Activated CD8-positive, alpha-beta T cell treated with anti-CD3 and anti-CD28 coated beads for 36 hours (primary cell): ENCODE measurements around the gene SPATA2. TPM values are rescaled to one million over a fixed set of nuclear protein-coding genes. Genes with fewer than 3 reads are reported as not detected.

ENCODE experiments used
- ATAC-seq: fragments of 200-7000 bp; cut with Tn5 transposase; one replicate; pipeline ENCODE4 v1.10.0; 2021; ENCODE audit warnings: mild to moderate bottlenecking, moderate library complexity
- CTCF ChIA-PET: fragments of 350-600 bp; sonication (Branson Sonifier 250); formaldehyde crosslinking; loops from one replicate; lab custom pipeline; 2021; ENCODE audit warnings: antibody characterized with exemption; lab: Charles Lee
- POLR2A ChIA-PET: fragments of 350-600 bp; sonication (Branson Sonifier 250); formaldehyde crosslinking; loops from one replicate; lab custom pipeline; 2021; ENCODE audit warnings: antibody characterized with exemption; lab: Charles Lee
- DNase-seq: peaks from one replicate; pipeline ENCODE4 v3.0.0-alpha.2; 2020
- H3K27ac Mint-ChIP-seq: one replicate; pipeline ENCODE4 v1.8.0; 2021; ENCODE audit warnings: mild to moderate bottlenecking, mixed read lengths
- H3K27me3 Mint-ChIP-seq: one replicate; pipeline ENCODE4 v1.8.0; 2021; ENCODE audit warnings: mixed read lengths
- H3K36me3 Mint-ChIP-seq: one replicate; pipeline ENCODE4 v1.8.0; 2021; ENCODE audit warnings: low read depth, mixed read lengths
- H3K4me1 Mint-ChIP-seq: one replicate; pipeline ENCODE4 v1.8.0; 2021; ENCODE audit warnings: low read depth, mixed read lengths
- H3K4me3 Mint-ChIP-seq: one replicate; pipeline ENCODE4 v1.8.0; 2021; ENCODE audit warnings: mild to moderate bottlenecking, moderate library complexity, mixed read lengths
- H3K9me3 Mint-ChIP-seq: one replicate; pipeline ENCODE4 v1.8.0; 2021; ENCODE audit warnings: mixed read lengths
- CTCF ChIP-seq: fragments of 200-600 bp; IDR thresholded peaks from one replicate; pipeline ENCODE4 v1.8.0; 2022; ENCODE audit warnings: antibody characterized with exemption, mild to moderate bottlenecking
- intact Hi-C: fragments of 100-400 bp; cut with micrococcal nuclease; formaldehyde crosslinking; loops from one replicate; pipeline ENCODE4 v1.10.0; 2022
- total RNA-seq, 2 experiments: library from RNA; stranded (reverse); gene quantifications; one replicate each; pipeline ENCODE4 v1.2.3, GENCODE V29; 2021

Gene SPATA2
- total RNA-seq, 2 experiments from 2014 or later, result 6.2 to 7.4 TPM

DNA sequence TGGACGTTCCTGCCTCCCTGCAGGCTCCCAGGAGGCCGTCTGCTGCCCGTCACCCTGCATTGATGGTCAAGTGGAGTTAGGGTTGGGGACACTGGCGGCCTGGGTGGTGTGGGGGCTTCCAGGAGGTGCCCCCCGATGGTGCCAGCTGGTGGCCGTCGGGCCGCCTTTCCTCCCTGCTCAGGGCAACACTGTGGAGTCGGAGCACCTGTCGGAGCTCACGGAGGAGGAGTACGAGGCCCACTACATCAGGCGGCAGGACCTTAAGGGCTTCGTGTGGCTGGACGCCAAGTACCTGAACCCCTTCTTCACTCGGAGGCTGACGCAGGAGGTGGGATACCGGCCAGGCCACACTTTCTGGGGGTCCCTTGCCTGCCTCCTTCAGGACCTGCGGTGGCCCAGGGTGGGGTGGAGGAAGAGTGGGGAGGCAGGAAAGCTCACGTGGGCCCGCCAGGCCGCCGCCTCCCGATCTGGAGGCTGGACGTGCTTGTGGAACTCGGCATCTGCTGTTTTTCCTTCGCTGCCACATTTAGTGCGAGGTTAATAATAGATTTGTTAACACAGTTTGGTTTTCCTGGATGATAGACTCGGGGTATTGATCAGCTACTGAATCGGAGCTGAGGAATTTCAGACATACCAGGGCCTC is 28.6 kb downstream of the SPATA2 start:
- Mint-ChIP-seq H3K36me3 (peaks cover 12% of the 10 kb centered on the region), H3K27me3 (no peaks in the 10 kb centered on the region), H3K9me3 (no peaks in the 10 kb centered on the region), H3K4me3 (no peak overlapping the region), H3K27ac (no peak overlapping the region), H3K4me1 (peaks cover 10% of the 10 kb centered on the region)
- ChIA-PET POLR2A (interaction anchor here (0.9 kb wide), 1 partner anchor 275 kb away, joined by 3 read pairs; no protein-coding TSS in a partner anchor), CTCF (interaction anchor here (0.8 to 4.7 kb wide), 13 partner anchors 10 to 346 kb away, joined by 3 to 40 read pairs (median 5); no protein-coding TSS in a partner anchor)
- DNase-seq (no peak), ATAC-seq (no peak)
- TF ChIP-seq CTCF, result no peak
- intact Hi-C loops, result no loop called here

GRCh38 chr20:49885558-49886332 is 29.6 kb downstream of the SPATA2 start:
- H3K4me3 Mint-ChIP-seq, result no peak overlapping the region
- POLR2A ChIA-PET, result no interaction called here
- DNase-seq (no peak), ATAC-seq (no peak)
- peaks cover 9% of the 10 kb centered on the region for H3K4me1 Mint-ChIP-seq
- no peak overlapping the region for H3K27ac Mint-ChIP-seq
- H3K9me3 Mint-ChIP-seq, result no peaks in the 10 kb centered on the region
- intact Hi-C loops, result no loop called here
- TF ChIP-seq CTCF, result no peak
- H3K27me3 Mint-ChIP-seq, result no peaks in the 10 kb centered on the region
- CTCF ChIA-PET, result interaction anchor here (1.0 to 4.7 kb wide), 4 partner anchors 9 to 276 kb away, joined by 3 to 40 read pairs (median 16); no protein-coding TSS in a partner anchor
- H3K36me3 Mint-ChIP-seq, result peaks cover 12% of the 10 kb centered on the region

DNA sequence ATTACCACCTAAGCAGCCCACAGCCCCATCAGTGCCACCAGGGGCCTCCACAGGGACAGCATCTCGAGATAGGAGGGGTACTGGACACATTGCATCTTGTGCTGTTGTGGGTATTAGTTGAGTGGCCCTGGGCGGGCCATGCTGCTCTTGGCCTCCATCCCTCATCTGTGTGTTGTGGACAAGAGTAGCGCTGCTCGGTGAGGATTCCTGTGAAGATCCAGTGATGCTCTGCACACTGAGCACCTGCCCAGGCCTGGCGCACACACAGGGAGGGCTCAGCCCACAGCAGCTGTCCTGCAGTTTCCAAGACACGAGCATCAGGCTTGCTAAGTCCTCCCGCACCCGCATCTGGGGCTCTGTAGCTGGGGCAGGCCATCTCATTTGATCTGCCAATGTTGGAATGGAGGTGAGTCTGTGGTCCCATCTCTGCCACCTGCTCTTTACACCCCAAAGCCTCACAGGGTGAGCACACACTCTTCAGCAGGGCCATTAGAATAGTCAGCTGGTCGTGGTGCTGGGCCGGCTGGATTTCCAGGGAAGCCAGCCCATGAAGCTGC is 32.0 kb downstream of the SPATA2 start:
- ChIA-PET CTCF (no interaction called here), POLR2A (no interaction called here)
- Mint-ChIP-seq H3K4me1 (peaks cover 6% of the 10 kb centered on the region), H3K27ac (no peak overlapping the region), H3K36me3 (peaks cover 12% of the 10 kb centered on the region), H3K9me3 (no peaks in the 10 kb centered on the region), H3K4me3 (no peak overlapping the region), H3K27me3 (no peaks in the 10 kb centered on the region)
- no peak for TF ChIP-seq CTCF
- intact Hi-C loops, result no loop called here
- DNase-seq (no peak), ATAC-seq (no peak)

DNA sequence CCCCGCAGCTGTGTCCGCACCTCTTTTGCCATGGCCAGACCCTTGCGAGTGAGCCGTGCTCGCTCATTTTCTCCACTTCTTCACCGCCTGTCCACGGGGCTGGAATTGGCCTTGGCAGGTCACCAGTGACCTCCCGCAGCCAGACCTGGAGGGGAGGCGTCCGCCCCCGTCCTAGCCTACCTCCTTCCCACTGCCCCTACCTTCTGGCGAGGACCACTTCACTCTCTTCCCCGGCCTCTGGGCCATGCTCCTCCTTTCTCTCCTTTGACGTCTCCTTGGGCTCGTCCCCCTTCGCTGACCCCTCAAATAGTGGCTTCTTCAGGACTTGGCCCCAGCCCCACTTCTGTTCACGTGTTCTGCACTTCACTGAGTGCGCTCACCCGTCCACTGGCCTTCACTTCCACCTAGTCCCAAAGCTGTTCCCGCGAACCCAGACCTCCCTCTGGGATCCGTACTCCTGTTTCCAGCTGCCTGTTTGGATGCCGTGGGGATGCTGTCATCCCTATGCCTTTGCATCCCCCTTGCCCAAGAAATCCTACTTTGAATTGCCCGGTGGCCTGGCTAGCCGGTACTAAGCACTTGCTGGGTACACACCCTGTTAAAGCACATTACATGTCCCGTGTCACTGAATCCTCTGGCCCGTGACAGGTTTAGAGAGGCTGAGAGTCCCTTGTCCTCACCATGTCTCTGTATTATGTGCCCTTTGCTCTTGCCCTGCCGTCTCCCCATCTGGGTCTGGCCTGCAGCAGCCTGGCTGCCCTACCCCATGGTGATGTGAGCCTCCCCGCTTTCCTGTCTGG is 33.0 kb downstream of the SPATA2 start:
- Mint-ChIP-seq H3K4me3 (no peak overlapping the region), H3K4me1 (peaks cover 2% of the 10 kb centered on the region), H3K27ac (no peak overlapping the region), H3K36me3 (peaks cover 8% of the 10 kb centered on the region), H3K27me3 (no peaks in the 10 kb centered on the region), H3K9me3 (no peaks in the 10 kb centered on the region)
- DNase-seq, result no peak
- ATAC-seq, result no peak
- POLR2A ChIA-PET, result no interaction called here
- CTCF ChIA-PET, result no interaction called here
- intact Hi-C loops, result no loop called here
- TF ChIP-seq CTCF, result no peak
